HS-27A (cell line): ENCODE results near the gene SYTL2.
"Not testable (repeated sequence)": the region's sequence is repeated elsewhere in the genome, so short reads cannot be mapped to it uniquely, and the experiment has no call there.

Source experiments
- DNase-seq: peaks from one replicate; pipeline ENCODE4 v3.0.0-alpha.2; 2012; ENCODE audit warnings: low read depth, missing footprints

The SYTL2 gene, protein sequence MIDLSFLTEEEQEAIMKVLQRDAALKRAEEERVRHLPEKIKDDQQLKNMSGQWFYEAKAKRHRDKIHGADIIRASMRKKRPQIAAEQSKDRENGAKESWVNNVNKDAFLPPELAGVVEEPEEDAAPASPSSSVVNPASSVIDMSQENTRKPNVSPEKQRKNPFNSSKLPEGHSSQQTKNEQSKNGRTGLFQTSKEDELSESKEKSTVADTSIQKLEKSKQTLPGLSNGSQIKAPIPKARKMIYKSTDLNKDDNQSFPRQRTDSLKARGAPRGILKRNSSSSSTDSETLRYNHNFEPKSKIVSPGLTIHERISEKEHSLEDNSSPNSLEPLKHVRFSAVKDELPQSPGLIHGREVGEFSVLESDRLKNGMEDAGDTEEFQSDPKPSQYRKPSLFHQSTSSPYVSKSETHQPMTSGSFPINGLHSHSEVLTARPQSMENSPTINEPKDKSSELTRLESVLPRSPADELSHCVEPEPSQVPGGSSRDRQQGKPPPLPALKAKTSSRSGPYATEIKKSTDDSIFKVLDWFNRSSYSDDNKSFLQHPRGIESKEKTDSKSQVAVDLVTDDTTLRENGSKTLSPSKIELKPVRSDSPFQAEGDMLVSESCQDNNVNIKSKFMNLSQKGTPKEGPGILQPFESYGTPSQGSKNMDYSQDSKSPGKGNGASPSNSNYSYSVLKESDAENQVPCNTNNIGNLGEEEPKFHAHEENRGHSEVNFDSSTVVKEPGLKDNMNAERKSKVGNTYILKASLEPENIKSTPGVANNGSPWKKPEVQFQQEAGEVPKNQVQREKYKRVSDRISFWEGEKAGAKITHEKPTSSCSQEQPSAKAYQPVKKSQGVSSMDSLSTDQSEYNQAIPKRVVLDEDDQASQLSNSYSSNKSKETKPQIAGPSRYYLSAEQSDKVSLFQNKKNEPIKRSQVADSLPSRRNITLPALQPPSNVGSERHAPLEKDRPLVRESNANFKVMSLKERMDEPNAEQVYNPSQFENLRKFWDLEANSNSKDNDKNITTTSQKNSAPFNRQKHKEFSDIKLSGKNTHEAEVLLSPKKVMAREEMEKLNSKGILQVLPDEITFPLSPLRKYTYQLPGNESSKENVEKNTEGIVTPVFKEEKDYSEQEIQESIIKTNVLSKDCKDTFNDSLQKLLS (N-terminal part only)

DNA sequence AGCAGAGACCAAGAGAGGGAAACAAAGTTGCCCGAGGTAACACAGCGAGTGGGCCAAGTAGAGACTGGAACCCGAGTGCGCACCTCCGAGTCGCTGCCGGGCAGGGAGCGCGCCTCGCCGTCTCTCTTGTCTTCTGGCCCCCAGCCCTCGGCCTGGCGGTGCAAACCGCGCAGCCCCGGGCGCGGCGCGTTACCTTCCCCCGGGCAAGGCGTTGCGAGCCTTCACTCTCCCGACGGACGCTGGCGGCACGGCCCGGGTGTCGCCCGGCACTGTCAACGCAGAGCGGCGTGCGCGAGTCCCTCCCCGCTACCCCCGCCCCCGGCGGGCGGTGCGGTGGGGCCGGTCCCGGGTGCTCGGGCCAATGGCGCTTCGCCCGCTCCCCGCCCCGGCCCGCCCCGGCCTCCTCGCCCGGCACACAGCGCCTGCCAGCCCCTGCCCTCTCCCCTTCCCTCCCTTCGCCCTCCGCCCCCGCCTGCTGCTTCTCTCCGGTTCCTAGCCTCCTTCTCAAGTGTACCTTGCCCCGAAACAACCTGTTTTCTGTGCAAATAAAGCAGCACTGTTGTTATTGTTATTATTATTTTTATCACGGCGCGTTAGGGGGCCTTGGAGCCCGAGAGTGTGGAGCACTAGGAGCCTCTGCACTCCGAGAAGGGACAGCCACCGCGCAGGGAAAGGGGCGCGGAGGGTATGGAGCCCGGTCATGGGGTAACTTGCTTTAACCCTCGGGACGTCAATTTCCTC lies at the start of gene SYTL2:
SYTL2 (minus strand) TSS at position 271 of the 741 bp plus-strand sequence. CDS start 53,416 bp downstream, outside the sequence.
- DNase-seq: no peak

DNA sequence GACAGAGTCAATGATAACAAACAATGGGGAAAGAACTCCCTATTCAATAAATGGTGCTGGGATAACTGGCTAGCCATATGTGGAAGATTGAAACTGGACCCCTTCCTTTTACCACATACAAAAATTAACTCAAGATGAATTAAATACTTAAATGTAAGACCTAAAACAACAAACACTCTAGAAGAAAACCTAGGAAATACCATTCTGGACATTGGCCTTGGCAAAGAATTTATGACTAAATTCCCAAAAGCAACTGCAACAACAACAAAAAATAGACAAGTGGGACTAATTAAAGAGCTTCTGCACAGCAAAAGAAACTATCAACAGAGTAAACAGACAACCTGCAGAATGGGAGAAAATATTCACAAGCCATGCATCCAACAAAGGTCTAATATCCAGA lies 48.6 kb upstream of the SYTL2 start:
- DNase-seq: not testable (repeated sequence)

DNA sequence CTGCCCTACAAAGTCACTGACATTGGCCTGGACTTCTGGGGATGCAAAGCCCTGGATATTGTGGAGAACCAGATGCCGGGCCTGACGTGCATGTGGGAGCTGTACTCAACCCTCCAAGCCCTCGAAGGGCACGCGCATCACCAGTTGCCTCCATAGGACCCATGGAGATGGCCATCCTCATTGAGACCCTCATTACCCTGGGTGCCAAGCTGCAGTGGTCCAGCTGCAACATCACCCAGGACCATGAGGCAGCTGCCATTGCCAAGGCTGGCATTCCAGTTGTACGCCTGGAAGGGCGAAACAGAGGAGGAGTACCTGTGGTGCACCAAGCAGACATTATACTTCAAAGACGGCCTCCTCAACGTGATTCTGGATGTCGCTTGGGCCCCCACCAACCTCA lies 46.2 kb upstream of the SYTL2 start:
- DNase-seq: no peak

DNA sequence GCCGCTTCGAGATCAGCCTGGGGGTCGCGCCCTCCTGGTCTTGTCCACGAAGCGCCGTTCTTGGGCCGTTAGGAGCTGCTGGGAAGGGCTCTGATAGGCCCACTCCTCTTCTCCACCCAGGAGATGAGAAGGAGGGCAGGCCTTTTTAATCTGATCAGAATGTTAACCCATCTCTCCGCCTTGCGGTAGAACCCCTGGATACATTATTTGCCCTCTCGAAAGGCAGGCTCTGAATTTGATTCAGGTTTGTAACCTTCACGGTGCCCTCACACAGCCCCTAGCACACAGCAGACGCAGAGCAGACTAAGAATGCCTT lies 44.4 kb upstream of the SYTL2 start, which contains the start of gene CCDC83:
CCDC83 (plus strand) TSS at position 43 of the 316 bp plus-strand sequence. CDS start 9,741 bp downstream, outside the sequence.
- DNase-seq: no peak

DNA sequence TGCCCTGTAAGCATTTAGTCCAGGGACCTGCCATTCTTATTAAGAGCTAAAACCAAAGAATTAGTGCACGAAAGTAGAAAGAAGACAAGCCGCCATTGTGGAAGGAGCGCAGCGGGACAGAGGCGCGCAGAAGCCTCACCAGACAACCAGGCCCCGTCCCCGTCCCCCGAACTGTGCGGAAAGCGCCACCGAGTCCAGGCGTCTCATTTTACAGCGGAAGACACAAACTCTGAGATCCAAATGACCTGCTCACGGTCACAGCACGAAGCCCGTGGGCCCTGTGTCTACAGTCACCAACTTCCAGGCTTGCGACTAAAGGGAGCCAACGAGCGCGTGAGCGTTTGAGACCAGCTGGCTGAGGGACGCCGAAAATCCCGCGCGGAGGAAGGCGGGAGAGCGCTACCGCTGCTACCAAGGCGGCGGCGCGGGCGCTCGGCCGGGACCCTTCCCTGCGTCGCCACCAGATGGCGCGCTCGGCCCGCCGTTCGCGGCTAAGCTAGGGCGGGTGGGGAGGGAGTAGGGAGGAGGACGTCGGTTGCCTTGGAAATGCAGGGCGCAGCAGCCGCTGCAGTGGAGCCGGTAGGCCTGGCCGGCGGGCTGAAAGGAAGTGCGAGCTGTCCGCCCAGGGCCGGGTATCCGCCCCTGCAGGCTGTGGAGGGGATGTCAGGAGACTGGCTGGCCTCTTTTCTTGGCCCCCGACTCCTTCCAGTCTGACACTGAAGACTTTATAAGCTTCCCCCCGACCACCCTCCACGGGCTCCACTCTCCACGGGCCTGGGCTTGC lies 43.8 kb upstream of the SYTL2 start:
- DNase-seq: peak; percentile 81

DNA sequence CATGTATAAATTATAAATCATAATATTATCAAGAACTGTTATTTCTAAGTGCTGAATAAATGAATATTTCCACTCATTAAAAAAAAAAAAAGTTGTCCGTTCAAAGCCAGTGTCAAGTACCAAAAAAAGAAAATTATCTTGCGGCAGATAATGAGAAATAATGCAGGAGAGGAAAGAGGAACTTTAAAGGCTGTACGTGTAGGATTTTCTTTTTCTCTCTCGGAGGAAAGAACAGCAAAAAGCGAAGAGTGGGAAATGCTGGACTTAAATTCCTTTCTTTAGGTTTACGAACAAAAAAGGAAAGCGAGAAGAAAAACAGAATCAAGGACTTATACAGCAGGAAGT lies 43.2 kb upstream of the SYTL2 start:
- DNase-seq: no peak

DNA sequence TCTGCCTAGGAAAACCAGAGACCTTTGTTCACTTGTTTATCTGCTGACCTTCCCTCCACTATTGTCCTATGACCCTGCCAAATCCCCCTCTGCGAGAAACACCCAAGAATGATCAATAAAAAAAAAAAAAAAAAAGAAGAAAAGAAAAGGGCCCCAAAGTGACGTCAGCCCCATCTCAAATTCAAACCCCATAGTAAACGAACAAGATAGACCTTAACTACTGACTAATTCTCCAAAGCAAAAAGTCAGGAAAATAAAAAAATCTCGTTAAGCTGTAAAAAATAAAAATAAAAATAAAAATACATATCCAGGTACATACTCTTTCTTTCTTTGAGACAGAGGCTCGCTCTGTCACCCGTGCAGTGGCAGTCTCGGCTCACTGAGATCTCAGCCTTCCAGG lies 42.6 kb upstream of the SYTL2 start:
- not testable (repeated sequence) for DNase-seq

DNA sequence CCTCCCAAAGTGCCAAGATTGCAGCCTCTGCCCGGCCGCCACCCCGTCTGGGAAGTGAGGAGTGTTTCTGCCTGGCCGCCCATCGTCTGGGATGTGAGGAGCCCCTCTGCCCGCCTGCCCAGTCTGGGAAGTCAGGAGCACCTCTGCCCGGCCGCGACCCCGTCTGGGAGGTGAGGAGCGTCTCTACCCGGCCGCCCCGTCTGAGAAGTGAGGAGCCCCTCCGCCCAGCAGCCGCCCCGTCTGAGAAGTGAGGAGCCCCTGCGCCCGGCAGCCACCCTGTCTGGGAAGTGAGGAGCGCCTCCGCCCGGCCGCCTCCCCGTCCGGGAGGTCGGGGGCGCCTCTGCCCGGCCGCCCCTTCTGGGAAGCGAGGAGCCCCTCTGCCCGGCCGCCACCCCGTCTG lies 41.8 kb upstream of the SYTL2 start:
- DNase-seq: not testable (repeated sequence)

DNA sequence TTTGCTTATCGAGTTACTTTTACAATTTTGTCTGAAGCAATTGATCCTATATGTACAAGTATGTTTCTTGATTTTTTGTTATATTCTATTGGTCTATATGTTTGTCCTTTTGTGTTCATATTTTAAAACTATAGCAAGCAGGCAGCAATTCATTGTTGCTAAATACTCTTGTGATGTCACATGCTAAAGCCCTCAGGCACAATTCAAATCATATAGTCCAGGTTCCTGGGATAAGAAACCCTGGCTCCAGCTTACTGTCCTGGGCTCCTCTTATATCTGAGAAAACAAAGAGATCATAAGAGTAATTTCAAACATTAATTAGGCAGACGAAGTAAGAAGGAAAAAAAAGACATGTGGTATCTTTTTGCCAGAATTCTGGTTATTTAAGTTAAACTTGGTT lies 37.6 kb upstream of the SYTL2 start:
- DNase-seq: no peak

DNA sequence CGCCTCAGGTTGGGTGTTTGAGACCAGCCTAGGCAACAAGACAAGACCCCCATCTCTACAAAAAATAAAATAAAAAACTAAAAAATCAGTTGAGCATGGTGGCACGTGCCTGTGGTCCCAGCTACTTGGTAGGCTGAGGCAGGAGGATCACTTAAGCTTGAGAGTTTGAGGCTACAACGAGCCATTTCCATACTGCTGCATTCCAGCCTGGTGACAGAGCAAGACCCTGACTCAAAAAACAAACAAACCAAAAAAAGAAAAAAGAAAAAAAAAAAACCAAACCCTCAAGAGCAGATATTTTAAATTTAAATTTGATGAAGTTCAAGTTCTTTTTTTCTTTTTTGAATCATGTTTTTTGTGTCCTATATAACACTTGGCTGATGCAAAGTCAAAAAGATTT lies 37.1 kb upstream of the SYTL2 start:
- DNase-seq: no peak

DNA sequence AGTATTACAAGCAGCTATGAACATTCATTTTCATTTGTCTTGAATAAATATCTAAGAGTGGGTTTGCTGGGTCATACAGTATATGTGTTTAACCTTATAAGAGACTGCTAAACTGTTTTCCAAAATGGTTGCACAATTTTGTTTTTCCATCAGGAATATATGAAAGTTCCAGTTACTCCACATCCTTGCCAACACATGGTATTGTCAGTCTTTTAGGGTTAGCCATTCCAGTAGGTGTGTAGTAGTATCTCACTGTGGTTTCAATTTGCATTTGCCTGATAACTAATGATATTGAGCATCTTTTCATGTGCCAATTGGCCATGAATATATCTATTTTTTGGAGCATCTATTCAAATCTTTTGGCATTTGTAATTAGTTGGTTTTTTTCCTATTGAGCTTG lies 36.5 kb upstream of the SYTL2 start:
- DNase-seq: no peak

DNA sequence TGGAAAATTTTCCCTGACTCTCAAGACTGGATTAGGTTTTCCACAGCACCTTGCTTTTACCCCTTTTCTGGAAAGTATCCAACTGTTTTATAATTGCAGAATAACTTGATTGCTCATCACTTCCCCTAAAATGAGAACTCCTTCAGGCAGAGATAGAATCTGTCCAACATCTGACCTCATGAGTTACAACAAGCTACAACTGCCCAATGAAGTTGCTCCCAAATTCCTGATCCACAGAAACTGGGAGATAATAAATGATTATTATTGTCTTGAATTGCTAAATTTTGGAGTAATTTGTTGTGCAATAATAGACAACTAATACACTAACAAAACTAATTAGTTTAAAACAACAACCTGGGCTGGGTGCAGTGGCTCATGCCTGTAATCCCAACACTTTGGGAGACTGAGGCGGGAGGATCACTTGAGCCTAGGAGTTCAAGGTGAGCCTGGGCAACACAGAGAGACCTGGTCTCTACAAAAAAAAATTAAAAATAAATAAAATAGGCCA lies 34.2 kb upstream of the SYTL2 start:
- DNase-seq: no peak

DNA sequence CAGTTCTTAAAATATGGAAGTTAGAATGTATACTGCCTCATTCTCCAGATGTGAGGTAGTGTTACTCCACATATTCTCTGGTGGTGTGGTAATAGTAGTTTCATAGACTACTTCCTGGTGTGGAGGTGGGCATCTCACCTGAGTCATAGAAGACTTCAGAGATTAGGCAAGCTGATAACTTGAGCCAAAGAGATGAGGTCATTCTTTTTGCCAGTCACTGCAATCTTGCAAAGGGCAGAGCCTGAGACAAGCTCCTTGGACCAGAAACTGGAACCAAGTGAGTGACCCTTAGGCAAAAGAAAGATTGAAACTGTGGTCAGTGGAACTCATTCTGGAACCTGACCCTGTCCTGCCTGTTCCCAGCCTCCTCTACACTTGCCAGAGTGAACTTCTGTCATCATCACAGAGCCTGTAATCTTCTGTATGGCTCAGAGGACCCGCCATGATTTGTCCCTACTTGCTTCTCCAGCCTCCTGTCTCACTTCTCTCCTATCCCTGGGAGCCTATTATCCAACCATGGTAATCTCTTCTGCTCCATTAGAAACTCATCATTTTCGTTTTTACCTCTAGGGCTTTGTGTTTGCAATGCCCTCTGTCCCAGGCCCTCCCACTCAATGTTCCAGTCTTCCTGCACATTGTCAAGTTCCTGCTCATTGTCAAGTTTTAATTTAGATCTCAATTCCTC lies 33.6 kb upstream of the SYTL2 start:
- no peak for DNase-seq

DNA sequence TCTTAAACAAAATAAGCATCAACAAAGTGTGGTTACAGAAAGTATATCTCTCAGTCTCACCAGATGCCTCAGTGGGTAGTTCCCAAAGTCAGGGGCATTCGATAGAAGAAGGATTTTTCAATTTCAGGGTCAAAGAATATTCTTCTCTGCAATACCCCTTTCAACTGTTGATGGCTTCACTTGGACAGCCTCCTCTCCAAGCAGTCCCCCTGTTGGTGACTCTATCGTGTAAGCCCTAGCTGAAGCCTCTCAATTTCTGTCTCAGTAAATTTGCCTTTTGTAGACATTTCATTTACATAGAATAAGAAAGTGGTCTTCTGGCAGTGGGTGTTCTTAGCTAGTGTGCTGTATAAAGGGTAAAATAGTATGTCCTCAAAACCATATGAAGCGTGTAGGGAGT lies 33.0 kb upstream of the SYTL2 start:
- no peak for DNase-seq

DNA sequence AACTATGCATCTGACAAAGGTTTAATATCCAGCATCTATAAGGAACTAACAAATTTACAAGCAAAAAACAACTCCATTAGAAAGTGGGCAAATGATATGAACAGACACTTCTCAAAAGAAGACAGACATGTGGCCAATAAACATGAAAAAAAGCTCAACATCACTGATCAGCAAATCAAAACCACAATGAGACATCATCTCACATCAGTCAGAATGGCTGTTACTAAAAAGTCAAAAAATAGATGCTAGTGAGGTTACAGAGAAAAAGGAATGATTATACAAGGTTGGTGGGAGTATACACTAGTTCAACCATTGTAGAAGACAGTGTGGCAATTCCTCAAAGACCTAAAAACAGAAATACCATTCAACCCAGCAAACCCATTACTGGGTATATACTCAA lies 30.0 kb upstream of the SYTL2 start:
- DNase-seq: not testable (repeated sequence)

DNA sequence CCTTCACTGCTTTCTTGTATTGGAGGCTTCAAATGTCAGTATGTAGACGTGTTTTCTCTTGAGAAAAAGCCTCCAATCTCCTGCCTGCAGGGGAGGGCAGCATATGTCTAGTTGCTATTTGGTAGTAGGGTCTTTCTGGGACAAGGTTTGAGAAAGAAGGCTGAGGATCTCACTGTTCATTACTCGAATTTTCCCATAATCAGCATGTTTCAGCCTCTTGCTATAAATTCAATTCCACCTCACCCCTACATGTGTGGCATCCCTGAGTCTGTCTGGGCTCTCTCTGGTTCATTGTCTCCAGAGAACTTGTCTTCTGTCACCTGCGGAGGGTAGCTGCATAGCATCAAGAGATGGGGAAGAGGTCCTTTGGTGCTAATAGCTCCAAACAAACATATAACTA lies 24.8 kb upstream of the SYTL2 start:
- no peak for DNase-seq

DNA sequence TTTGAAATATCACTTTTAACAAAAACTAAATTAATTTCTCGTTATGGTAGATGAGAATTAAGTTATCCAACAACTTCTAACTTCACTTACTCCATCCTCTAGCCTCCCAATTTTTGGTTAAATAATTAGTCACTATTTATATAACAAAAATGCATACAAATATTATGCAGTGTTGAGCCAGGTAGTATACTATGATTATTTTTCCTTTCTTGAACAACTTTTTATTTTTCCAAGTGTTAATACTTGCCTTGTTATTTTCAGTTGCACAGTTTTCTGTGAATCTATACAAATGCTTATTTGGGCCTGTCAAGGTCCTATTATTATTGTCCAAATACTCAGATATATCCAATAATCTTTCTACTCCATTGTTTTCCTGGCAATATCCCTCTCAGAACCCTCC lies 24.3 kb upstream of the SYTL2 start:
- no peak for DNase-seq

DNA sequence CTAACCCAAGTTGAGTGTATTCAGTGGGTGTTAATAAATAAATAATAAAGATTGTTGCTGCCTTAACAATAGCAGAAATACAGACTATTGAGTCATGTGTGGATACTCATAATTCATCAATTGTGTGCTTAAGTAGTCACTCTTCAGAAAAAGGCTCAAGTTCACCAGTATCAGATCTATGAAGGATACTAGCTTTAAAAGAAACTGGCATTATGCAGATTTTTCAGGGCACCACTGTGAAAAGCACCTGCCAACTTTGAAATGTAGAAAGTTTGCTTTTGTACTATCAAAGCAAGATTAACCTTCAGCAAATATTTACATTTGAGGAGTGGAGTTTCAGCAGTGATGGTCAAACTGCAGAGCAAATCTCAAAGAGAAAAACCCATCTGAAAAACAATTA lies 20.1 kb upstream of the SYTL2 start:
- DNase-seq: no peak

DNA sequence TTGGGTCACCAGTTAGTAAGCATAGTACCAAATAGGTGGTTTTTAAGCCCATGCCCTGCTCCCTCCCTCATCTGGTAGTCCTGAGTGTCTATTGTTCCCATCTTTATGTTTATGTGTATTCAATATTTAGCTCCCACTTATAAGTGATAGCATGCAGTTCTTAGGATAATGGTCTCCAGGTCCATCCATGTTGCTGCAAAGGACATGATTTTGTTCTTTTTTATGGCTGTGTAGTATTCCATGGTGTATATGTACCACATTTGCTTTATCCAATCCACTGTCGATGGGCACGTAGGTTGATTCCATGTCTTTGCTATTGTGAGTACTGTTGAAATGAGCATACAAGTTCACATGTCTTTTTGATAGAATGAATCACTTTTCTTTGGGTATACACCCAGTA lies 18.2 kb upstream of the SYTL2 start:
- DNase-seq: no peak

DNA sequence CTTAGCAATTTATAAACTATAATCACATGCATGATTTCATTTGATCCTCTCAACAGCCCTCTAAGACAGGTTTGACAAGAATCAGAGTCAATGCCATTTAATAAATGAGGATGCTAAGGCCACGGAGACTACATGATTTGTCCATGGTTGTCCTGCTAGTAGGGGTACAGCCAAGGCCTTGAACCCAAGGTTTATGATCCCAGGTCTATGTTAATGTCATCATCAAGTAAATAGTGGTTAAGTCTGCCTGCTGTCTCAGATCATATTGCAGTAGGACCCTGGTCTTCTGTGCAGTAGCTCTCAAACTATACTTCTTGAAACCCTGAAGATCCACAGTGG lies 17.7 kb upstream of the SYTL2 start:
- no peak for DNase-seq
